IMR-90 (cell line): ENCODE measurements around the gene DCLK1. TPM values are rescaled to one million over a fixed set of nuclear protein-coding genes. Genes with fewer than 3 reads are reported as not detected.
A peak's percentile ranks its signal among the peaks of the same experiment; 100 is the strongest.

Source experiments
- ATAC-seq: fragments of 200-7000 bp; cut with Tn5 transposase; 2 replicates; pipeline ENCODE4 v1.9.1; 2020; ENCODE audit warnings: low read depth, mild to moderate bottlenecking, moderate library complexity
- BruUV-seq: library from RNA; stranded (reverse); fragments of 400-500 nt; replicated peaks from 2 replicates; lab custom pipeline; 2021; lab: Mats Ljungman, UMichigan
- CTCF ChIA-PET: fragments of 300-600 bp; formaldehyde crosslinking; extraction: SDS; loops from one replicate; lab custom pipeline; 2021; ENCODE audit warnings: antibody characterized with exemption; lab: Yijun Ruan, JAX
- POLR2A ChIA-PET: fragments of 300-600 bp; sonication (Branson Sonifier 250); formaldehyde crosslinking; loops from one replicate; lab custom pipeline; 2022; ENCODE audit warnings: antibody characterized with exemption; ENCODE audit not compliant: unreplicated experiment; lab: Charles Lee
- DNase-seq: peaks from one replicate; pipeline ENCODE4 v3.0.0; 2013
- H2AFZ ChIP-seq: replicated peaks from 2 replicates; pipeline ENCODE3; 2013; ENCODE audit warnings: low read length, mild to moderate bottlenecking; ENCODE audit not compliant: poor library complexity
- H2AK5ac ChIP-seq: 2 replicates; pipeline ENCODE4 v1.6.1; 2013; ENCODE audit warnings: low read depth, low read length, inconsistent platforms
- H2AK9ac ChIP-seq: replicated peaks from 2 replicates; pipeline ENCODE3; 2013; ENCODE audit warnings: mild to moderate bottlenecking, low read depth, low read length, moderate library complexity; ENCODE audit not compliant: poor library complexity
- H2BK120ac ChIP-seq: 2 replicates; pipeline ENCODE4 v1.6.1; 2013; ENCODE audit warnings: low read depth, low read length, inconsistent platforms
- H2BK15ac ChIP-seq: 3 replicates; pipeline ENCODE4 v1.6.1; 2013; ENCODE audit warnings: low read depth, low read length, inconsistent platforms
- H2BK20ac ChIP-seq: 2 replicates; pipeline ENCODE4 v1.6.1; 2013; ENCODE audit warnings: low read depth, mild to moderate bottlenecking, inconsistent platforms, low read length, moderate library complexity
- H2BK5ac ChIP-seq: 2 replicates; pipeline ENCODE4 v1.6.1; 2013; ENCODE audit warnings: mild to moderate bottlenecking, low read depth, low read length, inconsistent platforms; ENCODE audit not compliant: poor library complexity, severe bottlenecking
- H3K14ac ChIP-seq: replicated peaks from 2 replicates; pipeline ENCODE4 v1.6.1; 2013; ENCODE audit warnings: low read depth, low read length, inconsistent platforms
- H3K18ac ChIP-seq: 2 replicates; pipeline ENCODE4 v1.6.1; 2013; ENCODE audit warnings: low read depth, low read length, control low read depth
- H3K23ac ChIP-seq: 2 replicates; pipeline ENCODE4 v1.6.1; 2013; ENCODE audit warnings: low read depth, low read length, inconsistent platforms
- H3K27ac ChIP-seq: 2 replicates; pipeline ENCODE4 v1.5.1; 2013; ENCODE audit warnings: mild to moderate bottlenecking, control low read depth, low read length; ENCODE audit not compliant: insufficient read depth
- H3K27me3 ChIP-seq: 2 replicates; pipeline ENCODE4 v1.6.1; 2013; ENCODE audit warnings: low read length; ENCODE audit not compliant: control insufficient read depth, insufficient read depth
- H3K36me3 ChIP-seq: 2 replicates; pipeline ENCODE4 v1.6.1; 2013; ENCODE audit warnings: low read length, mixed read lengths; ENCODE audit not compliant: control insufficient read depth, insufficient read depth
- H3K4ac ChIP-seq: 2 replicates; pipeline ENCODE4 v1.6.1; 2013; ENCODE audit warnings: low read depth, low read length, inconsistent platforms
- H3K4me1 ChIP-seq: 2 replicates; pipeline ENCODE4 v1.6.1; 2013; ENCODE audit warnings: low read length, mixed read lengths; ENCODE audit not compliant: control insufficient read depth, insufficient read depth
- H3K4me2 ChIP-seq: 2 replicates; pipeline ENCODE4 v1.6.1; 2013; ENCODE audit warnings: low read depth, mild to moderate bottlenecking, control low read depth, low read length, moderate library complexity
- H3K4me3 ChIP-seq: 2 replicates; pipeline ENCODE4 v1.5.1; 2013; ENCODE audit warnings: low read depth, mild to moderate bottlenecking, control low read depth, low read length, moderate library complexity; ENCODE audit not compliant: insufficient read depth
- H3K56ac ChIP-seq: 2 replicates; pipeline ENCODE4 v1.6.1; 2013; ENCODE audit warnings: low read length, inconsistent platforms; ENCODE audit not compliant: insufficient read depth; ENCODE audit errors: extremely low read depth
- H3K79me1 ChIP-seq, 2 experiments: 2 replicates each; pipeline ENCODE4 v1.6.1; 2013; ENCODE audit warnings: low read length in 2 of 2, inconsistent platforms in 1 of 2, low read depth in 1 of 2
- H3K9ac ChIP-seq: 2 replicates; pipeline ENCODE4 v1.6.1; 2013; ENCODE audit warnings: low read depth, low read length, control low read depth
- H3K9me1 ChIP-seq: 2 replicates; pipeline ENCODE4 v1.6.1; 2013; ENCODE audit warnings: low read length, inconsistent platforms; ENCODE audit not compliant: insufficient read depth
- H3K9me3 ChIP-seq: 2 replicates; pipeline ENCODE4 v1.6.1; 2013; ENCODE audit warnings: low read length; ENCODE audit not compliant: control insufficient read depth, insufficient read depth
- H4K20me1 ChIP-seq: 2 replicates; pipeline ENCODE4 v1.6.1; 2013; ENCODE audit warnings: low read length, inconsistent platforms; ENCODE audit not compliant: insufficient read depth
- H4K5ac ChIP-seq: 2 replicates; pipeline ENCODE4 v1.6.1; 2013; ENCODE audit warnings: mild to moderate bottlenecking, low read depth, low read length, control low read depth
- H4K8ac ChIP-seq, 2 experiments: 2 replicates each; pipeline ENCODE4 v1.6.1; 2013; ENCODE audit warnings: low read depth in 2 of 2, low read length in 2 of 2, control low read depth in 1 of 2, inconsistent platforms in 1 of 2
- H4K91ac ChIP-seq: 2 replicates; pipeline ENCODE4 v1.6.1; 2013; ENCODE audit warnings: low read depth, low read length, inconsistent platforms; ENCODE audit not compliant: insufficient read depth
- BHLHE40 ChIP-seq: fragments of 150-350 bp; IDR thresholded peaks from 2 replicates; pipeline ENCODE4 v1.6.1; 2016; ENCODE audit warnings: mild to moderate bottlenecking, low read depth, low read length
- CEBPB ChIP-seq: IDR thresholded peaks from 2 replicates; pipeline ENCODE4 v1.6.1; 2012; ENCODE audit warnings: low read depth, low read length, improper control_type of control experiment
- FOS ChIP-seq: fragments of 150-350 bp; IDR thresholded peaks from 2 replicates; pipeline ENCODE4 v1.6.1; 2016; ENCODE audit warnings: low read depth, low read length
- MAFK ChIP-seq: IDR thresholded peaks from 2 replicates; pipeline ENCODE4 v1.6.1; 2012; ENCODE audit warnings: low read depth, low read length, improper control_type of control experiment
- MXI1 ChIP-seq: IDR thresholded peaks from 2 replicates; pipeline ENCODE4 v1.6.1; 2012; ENCODE audit warnings: low read depth, mild to moderate bottlenecking, low read length, moderate library complexity, borderline replicate concordance
- NFE2L2 ChIP-seq: fragments of 150-350 bp; IDR thresholded peaks from 2 replicates; pipeline ENCODE4 v1.6.1; 2016; ENCODE audit warnings: low read depth, mild to moderate bottlenecking, low read length
- RAD21 ChIP-seq: IDR thresholded peaks from 2 replicates; pipeline ENCODE4 v1.6.1; 2012; ENCODE audit warnings: low read length, improper control_type of control experiment
- RFX5 ChIP-seq: IDR thresholded peaks from 2 replicates; pipeline ENCODE4 v1.8.0; 2012; ENCODE audit warnings: low read depth, mild to moderate bottlenecking, low read length, moderate library complexity
- WGBS, 2 experiments: methylation state at CpG; one replicate each; pipeline versions ENCODE4 v1.1.5 to v1.1.7; 2013; ENCODE audit warnings: missing lambda C conversion rate in 2 of 2; ENCODE audit not compliant: insufficient read length in 1 of 2; ENCODE audit errors: extremely low coverage in 2 of 2; 5-methylcytosine and 5-hydroxymethylcytosine counted together
- dilution Hi-C: fragments of 300-500 bp; cut with HindIII; formaldehyde crosslinking; loops from one replicate; pipeline ENCODE4 v1.14.3; 2018; ENCODE audit warnings: low sequenced_read_pairs; ENCODE audit not compliant: unreplicated experiment
- in situ Hi-C: fragments of 300-500 bp; cut with MboI; formaldehyde crosslinking; loops from 3 replicates; pipeline ENCODE4 v1.14.3; 2019; ENCODE audit warnings: low sequenced_read_pairs, inconsistent platforms, mixed read lengths
- intact Hi-C: fragments of 100-400 bp; cut with micrococcal nuclease; formaldehyde crosslinking; loops from 2 replicates; pipeline ENCODE4 v1.10.0; 2022
- polyA plus RNA-seq, 3 experiments: library from polyadenylated mRNA; depleted of rRNA; stranded (reverse); fragments of >200 nt; gene quantifications; 2 replicates each; pipeline ENCODE4 v1.2.3, GENCODE V29; 2012; ENCODE audit warnings: low replicate concordance in 1 of 3
- total RNA-seq: library from RNA; depleted of rRNA; stranded (reverse); fragments of >200 nt; gene quantifications from 2 replicates; pipeline ENCODE4 v1.2.3, GENCODE V29; 2012
- TF ChIP-seq, protein P1 (sequence below): conservative IDR thresholded peaks from 2 replicates; pipeline ENCODE4 v1.5.1; 2012; ENCODE audit warnings: mild to moderate bottlenecking, low read depth, low read length, improper control_type of control experiment
- TF ChIP-seq, protein P2 (sequence below): fragments of 150-350 bp; IDR thresholded peaks from 2 replicates; pipeline ENCODE4 v1.6.1; 2017; ENCODE audit warnings: mild to moderate bottlenecking, antibody characterized with exemption, low read length, low read depth
- TF ChIP-seq, protein P3 (sequence below): fragments of 150-350 bp; IDR thresholded peaks from 2 replicates; pipeline ENCODE4 v1.6.1; 2016; ENCODE audit warnings: low read depth, mild to moderate bottlenecking, low read length, moderate library complexity, borderline replicate concordance

DCLK1 gene
- total and polyA plus RNA-seq, 2 of the 4 experiments (the other 2 are of a cell fraction) = under 0.01 to 0.02 TPM

DNA sequence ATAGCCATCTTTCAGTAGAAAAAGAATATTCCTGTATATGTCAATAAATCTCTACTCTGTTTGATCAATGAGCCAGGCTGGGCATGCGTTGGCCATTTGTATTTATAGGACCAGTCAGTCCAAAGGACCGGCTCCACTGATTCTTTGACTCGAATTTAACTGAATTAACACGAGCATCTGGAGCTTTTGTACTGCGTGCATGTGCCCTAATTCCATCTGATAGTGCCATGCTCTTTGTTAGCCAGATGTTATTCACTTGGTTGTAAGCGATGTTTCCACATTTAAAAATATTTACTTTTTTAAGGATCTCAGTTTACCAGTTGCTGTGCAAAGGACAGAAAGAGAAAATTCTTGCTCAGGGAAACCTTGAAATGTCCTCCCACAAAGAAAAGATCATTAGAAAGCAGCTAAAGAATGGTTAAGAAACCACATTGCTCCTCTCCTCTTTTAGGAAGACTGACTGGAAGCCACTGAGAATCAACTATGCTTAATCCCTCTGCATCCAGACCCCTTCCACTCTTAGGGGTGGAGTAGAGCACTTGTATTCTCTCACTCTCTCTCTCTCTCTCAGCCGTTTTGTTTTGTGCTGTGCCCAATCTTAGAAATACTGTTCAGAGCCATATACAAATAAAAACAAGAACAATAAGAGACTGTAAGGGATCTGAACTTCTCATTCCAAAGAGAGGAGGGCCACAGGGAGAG is 165.8 kb downstream of the DCLK1 start:
- Histone ChIP-seq H2BK15ac (no peak overlapping the region), H2BK20ac (no peak overlapping the region), H3K79me1 (no peaks in the 10 kb centered on the region), H3K14ac (no peak overlapping the region), H3K9ac (no peak overlapping the region), H3K4me1 (peaks cover 2% of the 10 kb centered on the region; the same call in 1 of the 2 replicates), H4K8ac (no peak overlapping the region), H2BK120ac (0 out of 2 replicates have a peak overlapping the region, but pooled peaks have one; percentile 28), H3K23ac (no peak overlapping the region), H3K9me3 (peaks cover 5% of the 10 kb centered on the region), H4K20me1 (no peaks in the 10 kb centered on the region), H3K36me3 (no peaks in the 10 kb centered on the region), H2AK9ac (no peak overlapping the region), H3K27ac (peak overlapping the region; percentile 60; the same call in 1 of the 2 replicates), H2AK5ac (no peak overlapping the region), H3K4ac (no peak overlapping the region; the same call in 1 of the 2 replicates), H4K5ac (no peak overlapping the region; the same call in 1 of the 2 replicates), H3K4me3 (no peak overlapping the region), H3K56ac (no peak overlapping the region), H3K18ac (peak overlapping the region; percentile 76; the same call in 1 of the 2 replicates), H3K9me1 (no peaks in the 10 kb centered on the region), H2BK5ac (no peak overlapping the region), H4K91ac (no peak overlapping the region), H3K4me2 (peak overlapping the region; percentile 12; the same call in 1 of the 2 replicates), H2AFZ (no peak overlapping the region), H3K27me3 (no peaks in the 10 kb centered on the region; the same call in 1 of the 2 replicates)
- intact Hi-C loops (no loop called here), dilution Hi-C loops (no loop called here), in situ Hi-C loops (loop anchor here (25.0 kb wide), 1 partner anchor 753 kb away; no protein-coding TSS in a partner anchor)
- CTCF ChIA-PET = interaction anchor here (0.5 to 0.6 kb wide), 2 partner anchors 11 to 147 kb away, joined by 3 to 4 read pairs; no protein-coding TSS in a partner anchor
- ATAC-seq (peak; percentile 25; the same call in 1 of the 2 replicates), DNase-seq (no peak)
- BruUV-seq = no TSS peak
- TF ChIP-seq, protein P1, sequence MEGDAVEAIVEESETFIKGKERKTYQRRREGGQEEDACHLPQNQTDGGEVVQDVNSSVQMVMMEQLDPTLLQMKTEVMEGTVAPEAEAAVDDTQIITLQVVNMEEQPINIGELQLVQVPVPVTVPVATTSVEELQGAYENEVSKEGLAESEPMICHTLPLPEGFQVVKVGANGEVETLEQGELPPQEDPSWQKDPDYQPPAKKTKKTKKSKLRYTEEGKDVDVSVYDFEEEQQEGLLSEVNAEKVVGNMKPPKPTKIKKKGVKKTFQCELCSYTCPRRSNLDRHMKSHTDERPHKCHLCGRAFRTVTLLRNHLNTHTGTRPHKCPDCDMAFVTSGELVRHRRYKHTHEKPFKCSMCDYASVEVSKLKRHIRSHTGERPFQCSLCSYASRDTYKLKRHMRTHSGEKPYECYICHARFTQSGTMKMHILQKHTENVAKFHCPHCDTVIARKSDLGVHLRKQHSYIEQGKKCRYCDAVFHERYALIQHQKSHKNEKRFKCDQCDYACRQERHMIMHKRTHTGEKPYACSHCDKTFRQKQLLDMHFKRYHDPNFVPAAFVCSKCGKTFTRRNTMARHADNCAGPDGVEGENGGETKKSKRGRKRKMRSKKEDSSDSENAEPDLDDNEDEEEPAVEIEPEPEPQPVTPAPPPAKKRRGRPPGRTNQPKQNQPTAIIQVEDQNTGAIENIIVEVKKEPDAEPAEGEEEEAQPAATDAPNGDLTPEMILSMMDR = no peak
- no peak for TF ChIP-seq CEBPB
- TF ChIP-seq FOS = no peak
- TF ChIP-seq RFX5 = no peak
- TF ChIP-seq NFE2L2 = no peak
- TF ChIP-seq MAFK = no peak
- TF ChIP-seq BHLHE40 = no peak
- no peak for TF ChIP-seq MXI1
- no peak for TF ChIP-seq RAD21
- TF ChIP-seq, protein P2, sequence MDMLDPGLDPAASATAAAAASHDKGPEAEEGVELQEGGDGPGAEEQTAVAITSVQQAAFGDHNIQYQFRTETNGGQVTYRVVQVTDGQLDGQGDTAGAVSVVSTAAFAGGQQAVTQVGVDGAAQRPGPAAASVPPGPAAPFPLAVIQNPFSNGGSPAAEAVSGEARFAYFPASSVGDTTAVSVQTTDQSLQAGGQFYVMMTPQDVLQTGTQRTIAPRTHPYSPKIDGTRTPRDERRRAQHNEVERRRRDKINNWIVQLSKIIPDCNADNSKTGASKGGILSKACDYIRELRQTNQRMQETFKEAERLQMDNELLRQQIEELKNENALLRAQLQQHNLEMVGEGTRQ = no peak
- TF ChIP-seq, protein P3, sequence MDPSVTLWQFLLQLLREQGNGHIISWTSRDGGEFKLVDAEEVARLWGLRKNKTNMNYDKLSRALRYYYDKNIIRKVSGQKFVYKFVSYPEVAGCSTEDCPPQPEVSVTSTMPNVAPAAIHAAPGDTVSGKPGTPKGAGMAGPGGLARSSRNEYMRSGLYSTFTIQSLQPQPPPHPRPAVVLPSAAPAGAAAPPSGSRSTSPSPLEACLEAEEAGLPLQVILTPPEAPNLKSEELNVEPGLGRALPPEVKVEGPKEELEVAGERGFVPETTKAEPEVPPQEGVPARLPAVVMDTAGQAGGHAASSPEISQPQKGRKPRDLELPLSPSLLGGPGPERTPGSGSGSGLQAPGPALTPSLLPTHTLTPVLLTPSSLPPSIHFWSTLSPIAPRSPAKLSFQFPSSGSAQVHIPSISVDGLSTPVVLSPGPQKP = no peak
- WGBS, 2 experiments = 83% methylated on average over 5 of the region's 7 CpGs; no CpG with 5 or more reads in 1 of the 2 experiments
- POLR2A ChIA-PET = interaction anchor here (0.7 kb wide), 1 partner anchor 14 kb away, joined by 3 read pairs; no protein-coding TSS in a partner anchor
